Lower lobe of right lung (tissue), 2 donors: ENCODE data around the gene BTBD1. TPM values are rescaled to one million over a fixed set of nuclear protein-coding genes. Genes with fewer than 3 reads are reported as not detected.

Experiments used
- ATAC-seq, 2 donors: fragments of 200-7000 bp; cut with Tn5 transposase; one replicate each; pipeline ENCODE4 v1.9.1; 2020 to 2022; ENCODE audit warnings: mild to moderate bottlenecking in 2 of 2, moderate library complexity in 2 of 2
- DNase-seq: peaks from one replicate; pipeline ENCODE4 v3.0.0-alpha.2; 2020
- H3K27ac ChIP-seq: fragments of 200-600 bp; one replicate; pipeline ENCODE4 v1.8.0; 2022
- H3K27me3 ChIP-seq: fragments of 200-600 bp; one replicate; pipeline ENCODE4 v1.8.0; 2022; ENCODE audit warnings: low read depth
- H3K36me3 ChIP-seq: fragments of 200-600 bp; one replicate; pipeline ENCODE4 v1.8.0; 2022; ENCODE audit warnings: mild to moderate bottlenecking
- H3K4me1 ChIP-seq: fragments of 200-600 bp; one replicate; pipeline ENCODE4 v1.8.0; 2022
- H3K4me3 ChIP-seq: fragments of 200-600 bp; one replicate; pipeline ENCODE4 v1.8.0; 2022; ENCODE audit warnings: mild to moderate bottlenecking
- H3K9me3 ChIP-seq: fragments of 200-600 bp; one replicate; pipeline ENCODE4 v1.8.0; 2022
- CTCF ChIP-seq: fragments of 200-600 bp; IDR thresholded peaks from one replicate; pipeline ENCODE4 v1.8.0; 2022; ENCODE audit warnings: antibody characterized with exemption, mild to moderate bottlenecking
- intact Hi-C: fragments of 100-400 bp; cut with DNase I; formaldehyde crosslinking; loops from one replicate; pipeline ENCODE4 v1.11.0; 2022
- total RNA-seq: library from RNA; stranded (reverse); fragmentation: NEBNext Ultra II Directional; extraction: Animal tissue kit (Norgen Biotek cat#: 25700); gene quantifications from one replicate; pipeline ENCODE4 v1.2.1, GENCODE V29; 2021
- donor health status: DM: no; HTN: yes; CAD: no; lungs with severe emphysema.

The BTBD1 gene
- total RNA-seq, 1 donor from 2014 or later, result 43.0 TPM

- ATAC-seq (no peak), DNase-seq (no peak)
- Histone ChIP-seq H3K27ac (no peak overlapping the region), H3K4me1 (peaks cover 55% of the 10 kb centered on the region), H3K4me3 (no peak overlapping the region), H3K27me3 (no peaks in the 10 kb centered on the region), H3K36me3 (no peaks in the 10 kb centered on the region), H3K9me3 (no peaks in the 10 kb centered on the region)
- intact Hi-C loops, result no loop called here
- TF ChIP-seq CTCF, result no peak
These were observed 3.5 kb downstream of the BTBD1 start for GRCh38 chr15:83063551-83063950.

GRCh38 chr15:83062768-83063180, 4.3 kb downstream of the BTBD1 start:
- Histone ChIP-seq H3K27me3 (no peaks in the 10 kb centered on the region), H3K4me3 (no peak overlapping the region), H3K9me3 (no peaks in the 10 kb centered on the region), H3K4me1 (peaks cover 63% of the 10 kb centered on the region), H3K27ac (no peak overlapping the region), H3K36me3 (no peaks in the 10 kb centered on the region)
- no peak for TF ChIP-seq CTCF
- ATAC-seq (no peak), DNase-seq (no peak)
- intact Hi-C loops, result no loop called here

- ATAC-seq, result no peak
- Histone ChIP-seq H3K4me3 (no peak overlapping the region), H3K9me3 (no peaks in the 10 kb centered on the region), H3K36me3 (no peaks in the 10 kb centered on the region), H3K27ac (no peak overlapping the region), H3K4me1 (peaks cover 68% of the 10 kb centered on the region), H3K27me3 (no peaks in the 10 kb centered on the region)
- no peak for TF ChIP-seq CTCF
- intact Hi-C loops, result no loop called here
- no peak for DNase-seq
These were observed 5.4 kb downstream of the BTBD1 start for GRCh38 chr15:83061680-83062079.

GRCh38 chr15:83057696-83058376, 9.2 kb downstream of the BTBD1 start:
- intact Hi-C loops, result no loop called here
- Histone ChIP-seq H3K4me1 (peaks cover 38% of the 10 kb centered on the region), H3K27ac (no peak overlapping the region), H3K9me3 (no peaks in the 10 kb centered on the region), H3K36me3 (peaks cover 34% of the 10 kb centered on the region), H3K4me3 (no peak overlapping the region), H3K27me3 (no peaks in the 10 kb centered on the region)
- DNase-seq (no peak), ATAC-seq (no peak)
- no peak for TF ChIP-seq CTCF

- DNase-seq (no peak), ATAC-seq (no peak)
- H3K27me3 ChIP-seq, result no peaks in the 10 kb centered on the region
- H3K9me3 ChIP-seq, result no peaks in the 10 kb centered on the region
- H3K4me1 ChIP-seq, result peaks cover 30% of the 10 kb centered on the region
- peaks cover 38% of the 10 kb centered on the region for H3K36me3 ChIP-seq
- no peak for TF ChIP-seq CTCF
- intact Hi-C loops, result no loop called here
- no peak overlapping the region for H3K4me3 ChIP-seq
- no peak overlapping the region for H3K27ac ChIP-seq
These were observed 10.1 kb downstream of the BTBD1 start for GRCh38 chr15:83057002-83057401.
